Fibroblast of the aortic adventitia (primary cell): ENCODE measurements around the gene PRKAG2. TPM values are rescaled to one million over a fixed set of nuclear protein-coding genes. Genes with fewer than 3 reads are reported as not detected.

Experiments used
- DNase-seq: peaks from one replicate; pipeline ENCODE4 v3.0.0-alpha.2; 2010; ENCODE audit warnings: low read depth
- H3K4me3 ChIP-seq: 2 replicates; pipeline ENCODE4 v1.5.1; 2011; ENCODE audit warnings: low read depth, mild to moderate bottlenecking, control low read depth, low read length, moderate library complexity
- small RNA-seq: library from RNA; depleted of rRNA; stranded (forward); fragments of <200 nt; gene quantifications from one replicate; pipeline ENCODE3, GENCODE V24; 2012
- total RNA-seq: library from RNA; depleted of rRNA; stranded (reverse); fragments of >200 nt; gene quantifications from 2 replicates; pipeline ENCODE4 v1.2.3, GENCODE V29; 2012; ENCODE audit warnings: low replicate concordance
- TF ChIP-seq, protein P1 (sequence below): IDR thresholded peaks from 2 replicates; pipeline ENCODE4 v1.5.1; 2011; ENCODE audit warnings: mild to moderate bottlenecking, low read length, control low read depth, inconsistent platforms; ENCODE audit not compliant: insufficient read depth

PRKAG2 gene
- total RNA-seq, 1 donor = 10.0 TPM

DNA sequence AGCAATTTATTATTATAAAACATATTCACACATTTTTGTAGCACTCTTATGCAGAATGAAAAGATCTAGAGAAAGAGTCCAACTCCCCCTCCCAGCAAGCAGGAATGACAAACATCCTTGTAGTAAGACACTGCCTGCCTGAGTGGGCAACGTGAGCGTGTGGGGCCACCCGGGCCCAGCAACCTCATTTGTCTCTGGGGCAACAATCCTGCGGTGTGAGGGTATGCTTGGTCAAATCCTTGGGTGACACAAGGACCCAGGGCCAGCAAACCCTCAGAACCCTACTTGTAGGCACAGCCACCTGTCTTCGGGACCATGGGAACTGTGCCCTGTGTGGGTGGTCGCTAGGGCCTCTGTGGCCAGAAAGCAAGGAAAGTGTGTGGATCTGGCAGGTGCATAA, 367.9 kb downstream of the PRKAG2 start:
- DNase-seq = no peak
- TF ChIP-seq, protein P1, sequence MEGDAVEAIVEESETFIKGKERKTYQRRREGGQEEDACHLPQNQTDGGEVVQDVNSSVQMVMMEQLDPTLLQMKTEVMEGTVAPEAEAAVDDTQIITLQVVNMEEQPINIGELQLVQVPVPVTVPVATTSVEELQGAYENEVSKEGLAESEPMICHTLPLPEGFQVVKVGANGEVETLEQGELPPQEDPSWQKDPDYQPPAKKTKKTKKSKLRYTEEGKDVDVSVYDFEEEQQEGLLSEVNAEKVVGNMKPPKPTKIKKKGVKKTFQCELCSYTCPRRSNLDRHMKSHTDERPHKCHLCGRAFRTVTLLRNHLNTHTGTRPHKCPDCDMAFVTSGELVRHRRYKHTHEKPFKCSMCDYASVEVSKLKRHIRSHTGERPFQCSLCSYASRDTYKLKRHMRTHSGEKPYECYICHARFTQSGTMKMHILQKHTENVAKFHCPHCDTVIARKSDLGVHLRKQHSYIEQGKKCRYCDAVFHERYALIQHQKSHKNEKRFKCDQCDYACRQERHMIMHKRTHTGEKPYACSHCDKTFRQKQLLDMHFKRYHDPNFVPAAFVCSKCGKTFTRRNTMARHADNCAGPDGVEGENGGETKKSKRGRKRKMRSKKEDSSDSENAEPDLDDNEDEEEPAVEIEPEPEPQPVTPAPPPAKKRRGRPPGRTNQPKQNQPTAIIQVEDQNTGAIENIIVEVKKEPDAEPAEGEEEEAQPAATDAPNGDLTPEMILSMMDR = no peak
- no peak overlapping the region for H3K4me3 ChIP-seq

DNA sequence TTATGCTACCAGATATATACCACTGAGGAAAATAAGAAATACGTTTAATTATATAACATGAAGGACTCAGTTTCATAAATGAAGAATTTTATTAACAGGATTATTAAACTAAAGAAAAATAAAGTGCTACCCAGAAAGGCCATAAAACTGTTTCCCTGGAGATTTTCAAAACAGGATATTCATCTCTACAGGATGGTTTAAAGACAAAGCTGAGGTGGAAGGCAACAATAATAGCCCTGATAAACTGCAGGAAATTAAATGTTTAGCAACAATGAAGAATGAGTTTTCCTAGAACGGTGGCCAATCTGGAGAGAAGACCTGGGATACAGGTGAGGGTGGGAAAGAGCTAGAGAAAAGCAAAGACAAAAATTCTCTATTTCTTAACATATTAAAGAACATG, 369.1 kb downstream of the PRKAG2 start:
- no peak for DNase-seq
- H3K4me3 ChIP-seq = no peak overlapping the region
- TF ChIP-seq, protein P1 = no peak

DNA sequence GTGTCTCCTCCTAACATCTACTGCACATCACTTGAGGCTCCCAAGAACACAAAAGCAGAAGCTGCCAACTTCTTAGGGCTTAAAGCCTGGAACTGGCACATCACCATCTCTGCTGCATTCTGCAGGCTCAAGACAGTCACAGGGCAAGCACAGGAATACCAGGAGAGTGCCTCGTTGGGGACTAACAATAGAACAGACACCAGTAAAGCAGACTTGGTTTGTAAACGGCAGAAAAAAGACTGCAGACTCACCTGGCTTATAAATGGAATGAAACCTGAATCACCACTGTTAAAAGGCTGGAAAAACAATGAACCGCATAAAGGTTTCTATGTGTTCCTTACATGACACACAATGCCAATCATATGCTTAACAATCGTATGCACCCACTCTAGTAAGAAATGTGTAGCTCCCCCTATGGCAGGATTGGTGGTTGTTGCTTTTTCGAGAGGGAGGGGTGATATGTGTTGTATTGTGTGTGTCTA, 370.0 kb downstream of the PRKAG2 start:
- DNase-seq = no peak
- TF ChIP-seq, protein P1 = no peak
- no peak overlapping the region for H3K4me3 ChIP-seq

Small RNAs within 50 kb of the gene (small RNA-seq; reads per million reads assigned to genes)
- gene RF00019 = not detected
- gene RNU6-604P = not detected

Other genes with a start within 250 kb of the PRKAG2 start
- not detected in 2 replicates for gene GALNTL5, start 79.3 kb upstream of the PRKAG2 start, total RNA-seq
- gene GALNT11, start 148.6 kb upstream of the PRKAG2 start, total RNA-seq = 40.0 and 45.3 TPM in 2 replicates